ENCODE results near the gene LGALS9.
"Not testable (repeated sequence)": the region's sequence is repeated elsewhere in the genome, so short reads cannot be mapped to it uniquely, and the experiment has no call there.

LGALS9 gene

GRCh38 chr17:27655525-27656111 lies 24.6 kb downstream of the LGALS9 start:
- DNase-seq = not testable (repeated sequence)

- not testable (repeated sequence) for DNase-seq
Measured at GRCh38 chr17:27656620-27657019, 25.6 kb downstream of the LGALS9 start.

GRCh38 chr17:27657620-27658019 lies 26.6 kb downstream of the LGALS9 start:
- no peak for DNase-seq

DNA sequence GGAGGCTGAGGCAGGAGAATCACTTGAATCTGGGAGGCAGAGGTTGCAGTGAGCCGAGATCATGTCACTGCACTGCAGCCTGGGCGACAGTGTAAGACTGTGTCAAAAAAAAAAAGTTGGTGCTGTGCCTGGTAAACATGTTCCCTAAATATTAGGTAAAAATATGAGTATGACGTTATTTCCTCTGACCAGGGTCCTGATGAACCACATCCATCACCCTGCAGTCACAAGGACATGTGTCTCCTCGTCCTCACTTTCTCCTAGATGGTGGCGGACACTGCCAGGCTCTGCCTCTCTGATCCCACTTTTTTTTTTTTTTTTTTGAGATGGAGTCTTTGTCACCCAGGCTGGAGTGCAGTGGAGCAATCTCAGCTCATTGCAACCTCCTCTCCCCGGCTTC lies 28.7 kb downstream of the LGALS9 start:
- DNase-seq = no peak

DNA sequence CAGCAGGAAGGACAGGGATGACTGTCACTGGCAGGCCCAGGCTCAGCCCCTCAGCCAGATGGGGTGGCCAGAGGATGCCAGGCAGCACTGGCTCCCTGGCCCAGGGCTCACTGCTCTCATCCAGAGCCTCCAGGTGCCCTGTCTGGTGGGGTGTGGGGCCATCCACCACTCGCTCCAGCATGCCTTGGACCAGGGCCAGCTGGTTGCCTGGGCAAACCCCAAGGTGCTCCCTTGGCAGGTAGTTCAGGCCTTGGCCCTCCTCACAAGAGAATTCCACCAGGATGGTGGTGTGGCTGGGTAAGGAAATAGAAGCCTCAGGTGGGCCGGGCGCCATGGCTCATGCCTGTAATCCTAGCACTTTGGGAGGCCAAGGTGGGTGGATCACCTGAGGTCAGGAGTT lies 29.4 kb downstream of the LGALS9 start:
- DNase-seq = no peak

DNA sequence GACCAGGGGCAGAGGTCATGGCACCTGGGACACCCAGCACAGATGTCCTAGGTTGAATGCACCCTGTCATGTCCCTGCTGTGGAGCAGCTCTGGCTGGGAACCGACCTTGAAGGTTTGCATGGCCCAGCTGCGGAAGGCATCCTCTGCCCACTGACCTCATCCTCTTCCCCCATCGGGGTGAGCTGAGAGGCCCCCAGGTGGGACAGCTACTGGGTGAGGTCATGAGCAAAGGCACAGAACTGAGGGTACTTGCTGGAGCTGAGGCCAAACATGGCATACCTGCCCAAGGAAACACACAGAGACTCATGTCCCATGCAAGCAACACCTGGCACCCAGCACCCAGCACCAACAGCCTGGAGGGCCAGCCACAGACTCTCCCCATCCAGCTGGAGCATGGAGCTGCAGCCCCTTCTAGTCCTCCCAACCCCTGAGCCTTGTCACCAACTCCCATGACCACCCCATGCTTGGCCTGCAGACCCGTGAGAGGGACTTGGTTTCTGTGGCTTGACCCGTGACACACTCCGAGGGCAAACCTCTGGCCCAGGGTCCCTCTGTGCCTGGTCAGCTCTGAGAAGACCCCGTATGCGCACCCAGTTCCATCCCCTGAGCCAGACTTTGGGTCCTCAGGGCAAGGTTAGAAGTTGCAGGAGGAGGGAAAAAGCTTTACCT lies 33.1 kb downstream of the LGALS9 start:
- no peak for DNase-seq

GRCh38 chr17:27664606-27664965 lies 33.6 kb downstream of the LGALS9 start:
- DNase-seq = no peak

- no peak for DNase-seq
Measured at GRCh38 chr17:27665549-27665948, 34.6 kb downstream of the LGALS9 start.

DNA sequence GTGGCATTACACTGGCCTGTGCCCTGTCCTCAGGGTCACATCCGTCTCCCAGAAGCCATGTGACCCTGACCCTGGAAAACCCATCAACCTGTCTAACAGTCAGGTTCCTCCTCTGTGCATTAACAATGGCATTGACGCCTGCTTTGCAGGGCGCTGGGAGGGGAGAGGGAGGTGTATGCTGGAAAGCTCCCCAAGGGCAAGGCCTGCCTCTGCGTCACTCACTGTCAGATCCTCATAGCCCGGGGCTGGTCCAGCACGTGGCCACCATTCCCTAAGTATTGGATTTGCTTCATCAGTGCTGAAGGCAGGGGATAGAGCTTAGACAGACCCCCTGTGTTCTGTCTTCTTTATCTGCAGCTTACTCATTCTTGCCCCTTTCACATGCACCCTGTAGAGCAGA lies 35.3 kb downstream of the LGALS9 start:
- DNase-seq = not testable (repeated sequence)

GRCh38 chr17:27666831-27667560 lies 36.0 kb downstream of the LGALS9 start:
- DNase-seq = no peak

DNA sequence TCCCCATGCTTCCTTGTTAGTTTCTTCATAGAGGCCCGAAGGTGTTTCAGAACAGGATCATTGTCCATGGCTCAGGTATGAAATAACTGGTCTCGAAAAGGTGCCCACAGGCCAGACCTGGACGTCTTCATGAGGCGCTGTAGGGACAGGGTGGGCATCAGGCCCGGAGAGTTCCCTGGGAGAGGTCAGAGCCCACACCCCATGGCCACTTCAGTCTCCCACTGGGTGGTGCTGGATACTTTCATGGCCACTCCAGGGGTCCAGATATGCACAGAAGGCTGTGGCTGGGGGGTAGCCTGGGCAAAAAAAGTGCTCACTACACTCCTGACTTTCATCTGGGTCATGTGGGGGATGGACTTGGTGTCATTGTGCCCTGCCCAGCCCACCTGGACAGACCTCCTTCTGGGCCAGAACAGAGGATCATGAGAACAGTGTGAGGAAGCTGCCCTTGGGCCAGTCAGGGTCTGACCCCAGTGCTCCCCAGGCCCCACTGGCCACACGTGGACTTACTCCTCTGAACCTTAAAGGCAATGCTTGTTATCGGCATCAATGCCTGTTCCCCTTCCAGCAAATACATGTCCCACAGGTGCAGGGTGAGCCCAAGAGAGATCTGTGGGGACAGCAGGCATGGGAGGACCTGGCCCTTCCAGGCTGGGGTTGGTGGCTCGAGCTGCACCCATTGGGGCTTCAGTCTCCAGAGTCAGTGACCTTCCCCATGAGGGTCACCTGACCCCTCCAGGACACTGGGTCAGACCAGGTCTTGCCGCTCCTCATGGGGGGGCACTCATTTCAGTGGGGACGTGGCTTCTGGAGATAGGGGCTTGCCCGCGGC lies 36.9 kb downstream of the LGALS9 start:
- DNase-seq = no peak

DNA sequence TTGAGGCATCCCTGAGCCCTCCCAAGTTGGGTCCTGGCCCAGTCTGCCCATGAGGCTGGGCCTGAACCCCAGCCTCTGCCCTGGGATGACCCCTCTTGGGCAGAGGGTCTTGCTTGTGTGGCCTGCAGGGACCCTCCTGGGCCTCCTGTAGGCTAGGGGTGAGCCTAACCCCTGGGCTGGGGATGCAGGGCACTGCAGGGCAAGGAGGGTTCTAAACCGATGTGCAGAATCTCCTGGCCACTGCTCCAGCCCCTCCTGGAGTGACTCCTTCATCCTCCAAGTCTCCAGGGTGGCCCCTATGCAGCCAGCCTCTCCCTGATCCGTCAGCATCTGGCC lies 37.5 kb downstream of the LGALS9 start:
- no peak for DNase-seq

- no peak for DNase-seq
Measured at GRCh38 chr17:27669136-27669535, 38.1 kb downstream of the LGALS9 start.

- no peak for DNase-seq
Measured at GRCh38 chr17:27669850-27670249, 38.9 kb downstream of the LGALS9 start.

DNA sequence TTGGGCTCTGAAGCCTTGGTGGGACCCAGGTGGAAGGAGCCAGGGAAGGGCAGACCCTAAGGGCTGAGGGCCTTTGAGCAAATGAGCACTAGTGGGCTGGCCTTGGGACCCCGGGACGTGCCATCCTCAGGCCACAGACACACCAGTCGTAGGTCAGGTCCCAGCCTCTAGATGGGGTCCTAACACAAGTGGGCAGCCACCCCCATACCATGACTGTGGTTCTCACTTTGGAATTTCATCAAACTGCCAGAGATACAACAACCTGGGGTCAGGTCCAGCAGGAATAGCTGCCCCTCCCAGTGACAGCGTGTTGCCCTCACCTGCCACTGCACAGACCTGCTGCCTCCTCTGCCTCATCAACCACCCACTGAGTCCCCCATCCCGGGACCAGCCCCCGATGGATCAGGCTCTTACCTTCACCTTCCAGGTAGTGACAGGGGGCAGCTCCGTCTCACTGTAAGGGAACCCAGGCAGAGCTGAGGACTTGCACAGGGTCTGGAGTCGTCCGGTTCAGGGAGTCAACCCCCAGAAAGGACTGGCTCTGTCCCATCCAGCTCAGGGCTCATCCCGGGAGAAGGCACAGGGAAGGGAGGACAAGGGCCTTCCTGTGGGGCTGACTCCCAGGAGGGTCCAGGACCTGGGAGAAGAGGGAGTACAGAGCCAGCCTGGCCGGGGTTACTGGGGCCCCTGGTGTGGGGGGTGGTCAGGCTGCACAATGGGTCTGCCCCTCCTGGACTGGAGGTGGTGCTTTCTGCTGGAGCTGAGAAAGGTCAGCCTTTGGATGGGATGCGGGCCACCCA lies 40.0 kb downstream of the LGALS9 start:
- DNase-seq = no peak

GRCh38 chr17:27671591-27671910 lies 40.6 kb downstream of the LGALS9 start:
- DNase-seq = no peak

DNA sequence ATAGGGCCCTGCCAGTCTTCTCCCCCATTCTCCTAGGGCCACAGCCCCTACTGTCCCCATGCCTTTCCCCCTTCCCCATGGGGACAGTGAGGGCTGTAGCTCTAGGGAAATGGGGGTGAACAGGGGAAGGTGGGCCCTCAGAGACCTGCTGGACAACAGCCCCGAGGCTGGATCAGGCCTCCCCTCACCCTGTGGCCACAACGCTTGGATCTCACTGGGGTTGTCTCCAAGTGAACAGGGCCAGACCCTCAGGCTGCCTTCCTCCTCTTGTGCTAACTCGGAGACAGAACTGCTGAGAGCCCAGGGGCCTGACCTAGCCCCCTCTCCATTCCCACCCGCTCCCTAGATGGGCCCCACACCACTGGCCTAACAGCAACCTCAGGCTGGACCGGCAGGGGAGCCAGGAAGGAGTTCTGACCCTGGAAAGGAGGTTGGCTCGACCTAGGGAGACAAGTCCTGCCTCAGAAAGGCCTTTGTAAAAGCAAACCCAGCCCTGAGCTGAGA lies 41.0 kb downstream of the LGALS9 start:
- DNase-seq = not testable (repeated sequence)

- no peak for DNase-seq
Measured at GRCh38 chr17:27674335-27674734, 43.3 kb downstream of the LGALS9 start.

- DNase-seq = no peak
Measured at GRCh38 chr17:27677191-27677590, 46.2 kb downstream of the LGALS9 start.

DNA sequence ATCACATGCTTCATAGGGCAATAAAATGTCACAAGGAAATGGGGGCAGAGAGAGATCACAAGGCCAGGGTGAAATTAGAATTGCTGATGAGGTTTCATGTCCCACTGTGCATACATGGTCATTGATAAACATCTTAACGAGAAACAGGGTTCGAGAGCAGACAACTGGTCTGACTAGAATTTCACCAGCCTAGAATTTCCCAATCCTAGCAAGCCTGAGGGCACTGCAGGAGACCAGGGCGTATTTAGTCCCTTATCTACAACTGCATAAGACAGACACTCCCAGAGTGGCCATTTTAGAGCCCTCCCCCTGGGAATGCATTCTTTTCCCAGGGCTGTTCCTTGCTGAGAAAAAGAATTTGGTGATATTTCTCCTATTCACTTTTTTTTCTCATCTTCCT lies 55.3 kb downstream of the LGALS9 start:
- not testable (repeated sequence) for DNase-seq

DNA sequence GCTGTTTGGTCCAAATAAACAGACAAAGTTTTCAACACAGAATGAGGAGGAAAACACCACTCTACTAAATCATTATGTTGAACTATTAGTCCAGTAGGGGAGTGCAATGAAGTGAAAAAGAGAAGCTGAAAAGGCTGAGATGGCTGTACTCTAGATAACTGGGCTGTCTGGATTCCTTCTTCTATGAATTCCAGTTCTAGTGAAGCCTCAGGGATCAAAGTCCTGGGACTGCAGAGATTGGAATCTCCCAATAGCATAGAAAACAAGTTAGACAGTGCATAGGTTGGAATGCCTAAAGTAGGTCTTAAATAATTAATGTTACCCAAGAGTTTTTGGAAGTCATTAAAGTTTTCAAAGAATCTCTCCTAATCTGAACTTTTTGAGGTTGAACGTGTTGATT lies 59.9 kb downstream of the LGALS9 start:
- no peak for DNase-seq

- DNase-seq = not testable (repeated sequence)
Measured at GRCh38 chr17:27695254-27695814, 64.3 kb downstream of the LGALS9 start.
